PC-9 (cell line): ENCODE measurements around the gene CHST11. TPM values are rescaled to one million over a fixed set of nuclear protein-coding genes. Genes with fewer than 3 reads are reported as not detected.

Source experiments
- BruUV-seq: library from RNA; stranded (reverse); fragments of 400-500 nt; replicated peaks from 2 replicates; lab custom pipeline; 2021; lab: Mats Ljungman, UMichigan
- CTCF ChIA-PET: fragments of 300-600 bp; sonication (Branson Sonifier 250); formaldehyde crosslinking; loops from one replicate; lab custom pipeline; 2022; ENCODE audit warnings: antibody characterized with exemption; lab: Charles Lee
- POLR2A ChIA-PET: fragments of 300-600 bp; sonication (Branson Sonifier 250); formaldehyde crosslinking; loops from one replicate; lab custom pipeline; 2022; ENCODE audit warnings: antibody characterized with exemption; ENCODE audit not compliant: unreplicated experiment; lab: Charles Lee
- DNase-seq, 2 experiments: peaks; one replicate each; pipeline versions ENCODE4 v3.0.0 to v3.0.0-alpha.2; 2015 to 2022; ENCODE audit warnings: mixed read lengths in 1 of 2
- H2AFZ ChIP-seq: fragments of 200-600 bp; sonication (generic); 2 replicates; pipeline ENCODE4 v1.8.1; 2017; ENCODE audit warnings: antibody characterized with exemption
- H3F3A ChIP-seq: fragments of 200-600 bp; sonication (generic); 2 replicates; pipeline ENCODE4 v1.8.1; 2017; ENCODE audit warnings: antibody characterized with exemption, mild to moderate bottlenecking, low read depth; ENCODE audit not compliant: insufficient read depth
- H3K27ac ChIP-seq: fragments of 200-600 bp; sonication (generic); 2 replicates; pipeline ENCODE4 v1.6.1; 2016; ENCODE audit warnings: mixed run types
- H3K27me3 ChIP-seq: fragments of 200-600 bp; sonication (generic); 2 replicates; pipeline ENCODE4 v1.6.1; 2016; ENCODE audit warnings: low read depth, mixed run types; ENCODE audit not compliant: insufficient read depth
- H3K36me3 ChIP-seq: fragments of 200-600 bp; sonication (generic); 2 replicates; pipeline ENCODE4 v1.6.1; 2016; ENCODE audit warnings: low read depth, mixed run types
- H3K4me1 ChIP-seq: fragments of 200-600 bp; sonication (generic); replicated peaks from 2 replicates; pipeline ENCODE4 v1.6.1; 2016; ENCODE audit warnings: mixed run types; ENCODE audit not compliant: insufficient read depth
- H3K4me2 ChIP-seq: fragments of 200-600 bp; sonication (generic); 2 replicates; pipeline ENCODE4 v1.6.1; 2017; ENCODE audit warnings: mixed run types
- H3K4me3 ChIP-seq: fragments of 200-600 bp; sonication (generic); 2 replicates; pipeline ENCODE4 v1.6.1; 2016; ENCODE audit warnings: mixed run types
- H3K79me2 ChIP-seq: fragments of 200-600 bp; sonication (generic); 2 replicates; pipeline ENCODE4 v1.6.1; 2017; ENCODE audit warnings: low read depth, mixed run types
- H3K9me2 ChIP-seq: fragments of 200-600 bp; sonication (generic); 2 replicates; pipeline ENCODE4 v1.8.1; 2017; ENCODE audit warnings: mild to moderate bottlenecking; ENCODE audit not compliant: insufficient read depth
- H3K9me3 ChIP-seq: fragments of 200-600 bp; sonication (generic); 2 replicates; pipeline ENCODE4 v1.8.1; 2016; ENCODE audit warnings: low read depth; ENCODE audit not compliant: insufficient read depth
- H4K20me1 ChIP-seq: fragments of 200-600 bp; sonication (generic); 2 replicates; pipeline ENCODE4 v1.8.1; 2017; ENCODE audit not compliant: insufficient read depth
- CTCF ChIP-seq: fragments of 200-600 bp; sonication (generic); conservative IDR thresholded peaks from 2 replicates; pipeline ENCODE4 v1.6.1; 2017; ENCODE audit warnings: mixed run types, antibody characterized with exemption, mild to moderate bottlenecking, moderate library complexity
- EZH2 ChIP-seq: fragments of 200-600 bp; sonication (generic); IDR thresholded peaks from 2 replicates; pipeline ENCODE4 v1.8.0; 2017; ENCODE audit warnings: antibody characterized with exemption, low read depth
- intact Hi-C: fragments of 100-400 bp; cut with micrococcal nuclease; formaldehyde crosslinking; loops from one replicate; pipeline ENCODE4 v1.10.0; 2022; ENCODE audit not compliant: unreplicated experiment
- total RNA-seq: library from RNA; stranded (reverse); gene quantifications from 2 replicates; pipeline ENCODE4 v1.2.3, GENCODE V29; 2021

CHST11 gene
- total RNA-seq, 1 experiment from 2014 or later: 39.9 TPM

- no peak for DNase-seq
- H3K9me2 ChIP-seq: no peaks in the 10 kb centered on the region
- intact Hi-C loops: no loop called here
- H3K27ac ChIP-seq: no peak overlapping the region
- no TSS peak for BruUV-seq
- no peak overlapping the region for H3K4me2 ChIP-seq
- H3K36me3 ChIP-seq: no peaks in the 10 kb centered on the region
- no peak for TF ChIP-seq CTCF
- no peak for TF ChIP-seq EZH2
- ChIA-PET CTCF (no interaction called here), POLR2A (no interaction called here)
- H3K4me1 ChIP-seq: no peaks in the 10 kb centered on the region
- H3K4me3 ChIP-seq: no peak overlapping the region
- no peak overlapping the region for H2AFZ ChIP-seq
- no peaks in the 10 kb centered on the region for H3K79me2 ChIP-seq
- H3K27me3 ChIP-seq: no peaks in the 10 kb centered on the region
- H4K20me1 ChIP-seq: no peaks in the 10 kb centered on the region
- no peaks in the 10 kb centered on the region for H3F3A ChIP-seq
- no peaks in the 10 kb centered on the region for H3K9me3 ChIP-seq
Measured at GRCh38 chr12:104785886-104786285, 329.1 kb downstream of the CHST11 start.

GRCh38 chr12:104786352-104786751 is 329.6 kb downstream of the CHST11 start:
- no peaks in the 10 kb centered on the region for H3K4me1 ChIP-seq
- DNase-seq: no peak
- H3K27ac ChIP-seq: no peak overlapping the region
- intact Hi-C loops: no loop called here
- TF ChIP-seq CTCF (no peak), EZH2 (no peak)
- BruUV-seq: no TSS peak
- H3K4me3 ChIP-seq: no peak overlapping the region
- H2AFZ ChIP-seq: no peak overlapping the region
- H3K4me2 ChIP-seq: no peak overlapping the region
- no peaks in the 10 kb centered on the region for H3K9me3 ChIP-seq
- no peaks in the 10 kb centered on the region for H3K9me2 ChIP-seq
- ChIA-PET POLR2A (no interaction called here), CTCF (no interaction called here)
- H3K79me2 ChIP-seq: no peaks in the 10 kb centered on the region
- no peaks in the 10 kb centered on the region for H4K20me1 ChIP-seq
- H3K36me3 ChIP-seq: no peaks in the 10 kb centered on the region
- no peaks in the 10 kb centered on the region for H3F3A ChIP-seq
- no peaks in the 10 kb centered on the region for H3K27me3 ChIP-seq

- intact Hi-C loops: no loop called here
- H3K27ac ChIP-seq: no peak overlapping the region
Measured at GRCh38 chr12:104788840-104789271, 332.1 kb downstream of the CHST11 start.

More at GRCh38 chr12:104788840-104789271, 332.1 kb downstream of the CHST11 start:
- ChIA-PET POLR2A (interaction anchor here (0.7 kb wide), 1 partner anchor 565 kb away, joined by 5 read pairs; no protein-coding TSS in a partner anchor), CTCF (no interaction called here)
- no peaks in the 10 kb centered on the region for H4K20me1 ChIP-seq
- H3F3A ChIP-seq: no peaks in the 10 kb centered on the region
- no peaks in the 10 kb centered on the region for H3K9me3 ChIP-seq
- DNase-seq: no peak
- no peak overlapping the region for H2AFZ ChIP-seq
- no peaks in the 10 kb centered on the region for H3K79me2 ChIP-seq
- no peaks in the 10 kb centered on the region for H3K36me3 ChIP-seq
- no peaks in the 10 kb centered on the region for H3K27me3 ChIP-seq
- no peak overlapping the region for H3K4me2 ChIP-seq
- no peak for TF ChIP-seq CTCF
- TF ChIP-seq EZH2: no peak
- no peaks in the 10 kb centered on the region for H3K9me2 ChIP-seq
- H3K4me1 ChIP-seq: 0 out of 2 replicates have a peak, but pooled peaks cover 6% of the 10 kb centered on the region
- BruUV-seq: no TSS peak
- H3K4me3 ChIP-seq: no peak overlapping the region
